Measurements from ENCODE around the gene CRADD. TPM values are rescaled to one million over a fixed set of nuclear protein-coding genes. Genes with fewer than 3 reads are reported as not detected.
"Not testable (repeated sequence)": the region's sequence is repeated elsewhere in the genome, so short reads cannot be mapped to it uniquely, and the experiment has no call there.

CRADD gene
- total and polyA plus RNA-seq, 2 donors (not counting 1 experiment from before 2014, with no cell fraction given), result 5.8 to 15.1 TPM

DNA sequence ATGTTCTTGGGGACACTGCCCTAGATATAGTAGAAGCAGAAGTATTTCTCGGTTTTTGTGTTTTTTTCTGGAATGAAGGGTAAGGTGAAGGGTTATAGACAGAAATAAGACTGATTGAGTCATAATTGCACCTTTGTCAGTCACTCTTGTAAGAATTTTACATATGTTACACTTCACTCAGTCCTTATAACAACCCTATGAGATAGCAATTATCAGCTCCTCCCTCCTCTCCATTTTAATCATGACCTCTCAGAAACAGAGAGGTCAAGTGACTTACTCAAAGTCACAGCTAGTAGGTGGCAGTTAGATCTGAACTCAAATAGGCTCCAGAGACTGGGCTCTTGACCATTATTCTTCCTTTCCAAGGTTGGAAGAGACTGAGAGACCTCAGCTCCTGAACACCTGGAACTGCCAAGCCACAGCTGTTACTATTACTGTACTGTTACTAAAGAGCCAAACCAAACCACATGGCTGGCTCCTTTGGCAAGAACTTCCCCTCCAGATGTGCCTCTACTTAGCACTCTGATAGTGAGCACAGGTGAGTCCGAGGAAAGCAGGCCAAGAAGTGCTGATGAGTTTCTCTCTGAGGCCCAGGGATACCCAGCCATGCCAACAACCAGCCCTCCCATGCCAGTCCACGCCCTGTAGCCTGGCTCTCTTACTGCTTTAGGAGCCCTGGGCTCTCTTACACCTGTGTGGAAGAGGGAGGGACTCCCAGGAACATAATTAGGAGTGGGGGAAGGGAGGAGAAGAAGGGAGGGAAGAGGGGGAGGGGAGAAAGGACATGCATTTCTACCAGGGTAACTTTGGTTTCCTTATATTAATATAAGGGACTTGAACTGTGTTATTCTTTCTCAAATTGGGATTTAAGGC is 121.3 kb downstream of the CRADD start:
- Mint-ChIP-seq H3K4me3 (no peak overlapping the region), H3K27me3 (no peaks in the 10 kb centered on the region), H3K4me1 (peaks cover 3% of the 10 kb centered on the region), H3K27ac (no peak overlapping the region), H3K9me3 (ENCODE audit: insufficient read depth) (no peaks in the 10 kb centered on the region)
- H3K9ac ChIP-seq (ENCODE audit: low read length), result no peak overlapping the region
- H3K79me2 ChIP-seq (ENCODE audit: control insufficient read depth, insufficient read depth, low read length), result no peaks in the 10 kb centered on the region
- H4K20me1 ChIP-seq (ENCODE audit: control insufficient read depth, insufficient read depth, low read length, poor library complexity, severe bottlenecking), result no peaks in the 10 kb centered on the region
- no peak overlapping the region for H3K4me3 ChIP-seq (ENCODE audit: control extremely low read depth in 1 of 5, extremely low read depth in 1 of 5, insufficient read depth in 1 of 5, low read depth in 2 of 5, low read length in 4 of 5)
- DNase-seq, result no peak
- H3K9me3 ChIP-seq (ENCODE audit: control extremely low read depth in 1 of 3, control insufficient read depth in 2 of 3, insufficient read depth in 1 of 3, low read length in 2 of 3), result no peaks in the 10 kb centered on the region
- no peak overlapping the region for H2AFZ ChIP-seq (ENCODE audit: insufficient read depth, low read depth, low read length, poor library complexity, severe bottlenecking)
- no peak overlapping the region for H3K27ac ChIP-seq (ENCODE audit: low read length in 2 of 2)
- no peaks in the 10 kb centered on the region for H3K4me1 ChIP-seq (ENCODE audit: control insufficient read depth in 2 of 2, insufficient read depth in 2 of 2, low read length in 2 of 2)
- no peaks in the 10 kb centered on the region for H3K36me3 ChIP-seq (replicated peaks in 1 of 2; ENCODE audit: control extremely low read depth in 1 of 2, control insufficient read depth in 1 of 2, extremely low read depth in 1 of 2, insufficient read depth in 2 of 2, low read length in 1 of 2)
- H3K4me2 ChIP-seq (replicated peaks; ENCODE audit: low read depth, low read length, poor library complexity, severe bottlenecking), result no peak overlapping the region
- 80% methylated on average over 1 of the region's 3 CpGs for WGBS (ENCODE audit: insufficient coverage)
- ChIA-PET CTCF (no interaction called here), POLR2A (no interaction called here)
- no peaks in the 10 kb centered on the region for H3K27me3 ChIP-seq (replicated peaks in 1 of 4; ENCODE audit: control extremely low read depth in 1 of 4, control insufficient read depth in 3 of 4, insufficient read depth in 4 of 4, low read length in 3 of 4)
- ATAC-seq (ENCODE audit: low read depth), result no peak
- intact Hi-C loops (cut with micrococcal nuclease), result no loop called here
- TF ChIP-seq, protein P1, sequence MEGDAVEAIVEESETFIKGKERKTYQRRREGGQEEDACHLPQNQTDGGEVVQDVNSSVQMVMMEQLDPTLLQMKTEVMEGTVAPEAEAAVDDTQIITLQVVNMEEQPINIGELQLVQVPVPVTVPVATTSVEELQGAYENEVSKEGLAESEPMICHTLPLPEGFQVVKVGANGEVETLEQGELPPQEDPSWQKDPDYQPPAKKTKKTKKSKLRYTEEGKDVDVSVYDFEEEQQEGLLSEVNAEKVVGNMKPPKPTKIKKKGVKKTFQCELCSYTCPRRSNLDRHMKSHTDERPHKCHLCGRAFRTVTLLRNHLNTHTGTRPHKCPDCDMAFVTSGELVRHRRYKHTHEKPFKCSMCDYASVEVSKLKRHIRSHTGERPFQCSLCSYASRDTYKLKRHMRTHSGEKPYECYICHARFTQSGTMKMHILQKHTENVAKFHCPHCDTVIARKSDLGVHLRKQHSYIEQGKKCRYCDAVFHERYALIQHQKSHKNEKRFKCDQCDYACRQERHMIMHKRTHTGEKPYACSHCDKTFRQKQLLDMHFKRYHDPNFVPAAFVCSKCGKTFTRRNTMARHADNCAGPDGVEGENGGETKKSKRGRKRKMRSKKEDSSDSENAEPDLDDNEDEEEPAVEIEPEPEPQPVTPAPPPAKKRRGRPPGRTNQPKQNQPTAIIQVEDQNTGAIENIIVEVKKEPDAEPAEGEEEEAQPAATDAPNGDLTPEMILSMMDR (IDR thresholded peaks at IDR 0.05), result no peak
- no peak for TF ChIP-seq EZH2 (IDR thresholded peaks at IDR 0.05; ENCODE audit: borderline replicate concordance, insufficient read depth, low read depth, low read length, poor library complexity, severe bottlenecking)

DNA sequence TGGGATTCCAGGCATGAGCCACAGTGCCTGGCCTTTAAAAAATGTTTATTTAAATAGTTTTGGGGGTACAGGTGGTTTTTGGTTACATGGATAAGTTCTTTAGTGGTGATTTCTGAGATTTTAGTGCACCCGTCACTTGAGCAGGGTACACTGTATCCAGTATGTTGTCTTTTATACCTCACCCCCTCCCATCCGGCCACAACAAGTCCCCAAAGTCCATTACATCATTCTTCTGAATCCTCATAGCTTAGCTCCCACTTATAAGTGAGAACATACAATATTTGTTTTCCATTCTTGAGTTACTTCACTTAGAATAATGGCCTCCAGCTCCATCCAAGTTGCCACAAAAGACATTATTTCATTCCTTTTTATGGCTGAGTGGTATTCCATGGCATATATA is 124.5 kb downstream of the CRADD start:
- POLR2A ChIA-PET, result not testable (repeated sequence)

More for the DNA sequence above, 124.5 kb downstream of the CRADD start:
- H3K9me3 Mint-ChIP-seq (ENCODE audit: insufficient read depth); H3K27me3 Mint-ChIP-seq; H3K79me2 ChIP-seq (ENCODE audit: control insufficient read depth, insufficient read depth, low read length); H3K36me3 ChIP-seq (replicated peaks in 1 of 2; ENCODE audit: control extremely low read depth in 1 of 2, control insufficient read depth in 1 of 2, extremely low read depth in 1 of 2, insufficient read depth in 2 of 2, low read length in 1 of 2); H3K9me3 ChIP-seq (ENCODE audit: control extremely low read depth in 1 of 3, control insufficient read depth in 2 of 3, insufficient read depth in 1 of 3, low read length in 2 of 3); H3K4me1 ChIP-seq (ENCODE audit: control insufficient read depth in 2 of 2, insufficient read depth in 2 of 2, low read length in 2 of 2); H2AFZ ChIP-seq (ENCODE audit: insufficient read depth, low read depth, low read length, poor library complexity, severe bottlenecking); H3K4me1 Mint-ChIP-seq; H3K4me3 ChIP-seq (ENCODE audit: control extremely low read depth in 1 of 5, extremely low read depth in 1 of 5, insufficient read depth in 1 of 5, low read depth in 2 of 5, low read length in 4 of 5); H3K27ac Mint-ChIP-seq; H4K20me1 ChIP-seq (ENCODE audit: control insufficient read depth, insufficient read depth, low read length, poor library complexity, severe bottlenecking); DNase-seq; H3K4me2 ChIP-seq (replicated peaks; ENCODE audit: low read depth, low read length, poor library complexity, severe bottlenecking); ATAC-seq (ENCODE audit: low read depth); H3K4me3 Mint-ChIP-seq; H3K27me3 ChIP-seq (replicated peaks in 1 of 4; ENCODE audit: control extremely low read depth in 1 of 4, control insufficient read depth in 3 of 4, insufficient read depth in 4 of 4, low read length in 3 of 4); intact Hi-C loops (cut with micrococcal nuclease); H3K9ac ChIP-seq (ENCODE audit: low read length); CTCF ChIA-PET; H3K27ac ChIP-seq (ENCODE audit: low read length in 2 of 2): not testable (repeated sequence)
- WGBS (ENCODE audit: insufficient coverage), result 89% methylated on average over 1 of the region's 2 CpGs
